HepG2 (cell line): ENCODE results near the gene CCDC30. TPM values are rescaled to one million over a fixed set of nuclear protein-coding genes. Genes with fewer than 3 reads are reported as not detected.

Source experiments
- BCL3 ChIP-seq: sonication (generic); formaldehyde crosslinking; IDR thresholded peaks from 2 replicates; pipeline ENCODE4 v1.5.1; 2020; ENCODE audit warnings: mild to moderate bottlenecking, missing genetic modification reagents, moderate library complexity
- CBX2 ChIP-seq, 2 experiments: fragments of 200-600 bp in 1 of 2; sonication (generic); formaldehyde crosslinking in 1 of 2; IDR thresholded peaks; 2 replicates each; pipeline versions ENCODE4 v1.7.0 to v1.8.1; 2018 to 2022; ENCODE audit warnings: low read depth in 2 of 2, low read length in 1 of 2, mild to moderate bottlenecking in 1 of 2, missing genetic modification reagents in 1 of 2
- ELF1 ChIP-seq: sonication (generic); formaldehyde crosslinking; IDR thresholded peaks from 2 replicates; pipeline ENCODE4 v1.4.0; 2020; ENCODE audit warnings: missing genetic modification reagents
- FOXK2 ChIP-seq: fragments of 450-650 bp; IDR thresholded peaks from 2 replicates; pipeline ENCODE4 v1.6.1; 2016
- GATAD2A ChIP-seq: IDR thresholded peaks from 2 replicates; pipeline ENCODE4 v1.6.1; 2016
- GMEB1 ChIP-seq: sonication (generic); formaldehyde crosslinking; IDR thresholded peaks from 2 replicates; pipeline ENCODE4 v1.5.1; 2020; ENCODE audit warnings: missing genetic modification reagents, mild to moderate bottlenecking, borderline replicate concordance
- HNRNPL ChIP-seq: fragments of 200-400 bp; formaldehyde crosslinking; IDR thresholded peaks from 2 replicates; pipeline ENCODE4 v1.6.1; 2017; ENCODE audit warnings: mild to moderate bottlenecking, low read depth, low read length
- HOXA3 ChIP-seq: sonication (generic); formaldehyde crosslinking; IDR thresholded peaks from 2 replicates; pipeline ENCODE4 v1.5.0; 2020; ENCODE audit warnings: missing genetic modification reagents
- HOXA7 ChIP-seq: sonication (generic); formaldehyde crosslinking; IDR thresholded peaks from 2 replicates; pipeline ENCODE4 v1.8.1; 2022; ENCODE audit warnings: mild to moderate bottlenecking, missing genetic modification reagents, moderate library complexity
- KAT7 ChIP-seq: IDR thresholded peaks from 2 replicates; pipeline ENCODE4 v1.6.1; 2018; ENCODE audit warnings: borderline replicate concordance, missing compliant biosample characterization
- MZF1 ChIP-seq: sonication (generic); formaldehyde crosslinking; IDR thresholded peaks from 2 replicates; pipeline ENCODE4 v1.8.1; 2023; ENCODE audit warnings: mild to moderate bottlenecking, missing genetic modification reagents, borderline replicate concordance
- NFYC ChIP-seq: IDR thresholded peaks from 2 replicates; pipeline ENCODE4 v1.6.1; 2016; ENCODE audit warnings: missing genetic modification reagents, missing compliant biosample characterization
- NR0B2 ChIP-seq: sonication (generic); formaldehyde crosslinking; IDR thresholded peaks from 2 replicates; pipeline ENCODE4 v1.4.0; 2020; ENCODE audit warnings: mild to moderate bottlenecking, missing genetic modification reagents
- POLR2G ChIP-seq: fragments of 200-400 bp; formaldehyde crosslinking; IDR thresholded peaks from 2 replicates; pipeline ENCODE4 v1.6.1; 2018; ENCODE audit warnings: mild to moderate bottlenecking, low read depth, low read length, moderate library complexity
- STAT5B ChIP-seq: sonication (generic); formaldehyde crosslinking; IDR thresholded peaks from 2 replicates; pipeline ENCODE4 v1.4.0; 2020; ENCODE audit warnings: missing genetic modification reagents
- ZBTB37 ChIP-seq: sonication (generic); formaldehyde crosslinking; IDR thresholded peaks from 2 replicates; pipeline ENCODE4 v1.4.0; 2020; ENCODE audit warnings: mild to moderate bottlenecking, missing genetic modification reagents
- ZNF180 ChIP-seq: sonication (generic); formaldehyde crosslinking; IDR thresholded peaks from 2 replicates; pipeline ENCODE4 v1.4.0; 2020; ENCODE audit warnings: low read depth, missing genetic modification reagents, borderline replicate concordance
- ZNF207 ChIP-seq: fragments of 450-650 bp; IDR thresholded peaks from 2 replicates; pipeline ENCODE4 v1.6.1; 2016; ENCODE audit warnings: antibody characterized with exemption, borderline replicate concordance
- ZNF251 ChIP-seq: sonication (generic); formaldehyde crosslinking; IDR thresholded peaks from 2 replicates; pipeline ENCODE4 v1.9.0; 2021; ENCODE audit warnings: mild to moderate bottlenecking, missing genetic modification reagents
- ZNF337 ChIP-seq: sonication (generic); formaldehyde crosslinking; IDR thresholded peaks from 2 replicates; pipeline ENCODE4 v1.5.1; 2020; ENCODE audit warnings: missing genetic modification reagents, low read depth, mild to moderate bottlenecking, borderline replicate concordance
- ZNF850 ChIP-seq: sonication (generic); formaldehyde crosslinking; conservative IDR thresholded peaks from 2 replicates; pipeline ENCODE4 v1.9.0; 2021; ENCODE audit warnings: mild to moderate bottlenecking, missing genetic modification reagents
- polyA plus RNA-seq, 8 experiments: library from polyadenylated mRNA; depleted of rRNA in 3 of 8; stranded (reverse) in 7 of 8; unstranded in 1 of 8; fragments of >200 nt; fragmentation: Illumina TruSeq in 4 of 8; extraction: Trizol in 4 of 8; gene quantifications; 2 replicates each; pipeline versions ENCODE4 v1.2.1 to v1.2.3, GENCODE V29; 2011 to 2016; ENCODE audit warnings: low read depth in 4 of 8, missing spikeins in 1 of 8, mixed read lengths in 1 of 8; ENCODE audit not compliant: insufficient read depth in 1 of 8
- total RNA-seq, 5 experiments: library from RNA; depleted of rRNA; stranded (reverse); fragments of >200 nt; fragmentation: Illumina TruSeq; extraction: Trizol; gene quantifications; 2 replicates each; pipeline ENCODE4 v1.2.3, GENCODE V29; 2016; ENCODE audit warnings: low read depth in 1 of 5

The CCDC30 gene
- total and polyA plus RNA-seq, 2 of the 13 experiments (the other 11 are each of a cell fraction or from before 2014, with no cell fraction given): 0.25 to 0.77 TPM

GRCh38 chr1:42657981-42658876 is 195.1 kb downstream of the CCDC30 start, which contains the start of gene PPIH (continued):
- peak; percentile 86 for TF ChIP-seq GMEB1
- no peak for TF ChIP-seq MZF1 (CRISPR knock-in tag)
- TF ChIP-seq ELF1 (CRISPR knock-in tag): peak; percentile 94
- no peak for TF ChIP-seq ZNF180 (CRISPR knock-in tag)
- TF ChIP-seq STAT5B: no peak
- no peak for TF ChIP-seq ZNF850 (CRISPR knock-in tag)
- TF ChIP-seq HOXA3: peak; percentile 90; the same call in 1 of the 2 replicates
- TF ChIP-seq HNRNPL: peak; percentile 53; the same call in 1 of the 2 replicates
- TF ChIP-seq KAT7: no peak; the same call in 1 of the 2 replicates
- TF ChIP-seq NR0B2: no peak
- no peak for TF ChIP-seq ZNF207
- no peak for TF ChIP-seq CBX2 (IDR thresholded peaks at IDR 0.05; ENCODE audit: low read depth, low read length)
- TF ChIP-seq CBX2 (CRISPR knock-in tag; IDR thresholded peaks at IDR 0.05; ENCODE audit: low read depth): no peak
- no peak for TF ChIP-seq FOXK2
- TF ChIP-seq POLR2G: peak; percentile 96
- peak; percentile 61; the same call in 1 of the 2 replicates for TF ChIP-seq ZNF337 (CRISPR knock-in tag)
- TF ChIP-seq ZBTB37 (CRISPR knock-in tag): peak; percentile 44; the same call in 1 of the 2 replicates
- no peak for TF ChIP-seq HOXA7
- TF ChIP-seq ZNF251: no peak
- TF ChIP-seq GATAD2A (CRISPR knock-in tag): peak; percentile 33; the same call in 1 of the 2 replicates
- TF ChIP-seq BCL3 (CRISPR knock-in tag): 0 out of 2 replicates have a peak, but pooled peaks have one; percentile 50
- peak; percentile 58; the same call in 1 of the 2 replicates for TF ChIP-seq NFYC (CRISPR knock-in tag)
